A549 (cell line): ENCODE data around the gene HSD17B2. TPM values are rescaled to one million over a fixed set of nuclear protein-coding genes. Genes with fewer than 3 reads are reported as not detected.

ENCODE experiments used
- ATAC-seq, 2 experiments: fragments of 200-7000 bp in 1 of 2; fragments of >200 bp in 1 of 2; cut with Nextera tagmentation in 1 of 2; cut with Tn5 transposase in 1 of 2; 3 replicates each; pipeline versions ENCODE4 v1.8.0 to v1.9.1; 2018 to 2020; ENCODE audit warnings: mild to moderate bottlenecking in 1 of 2, moderate library complexity in 1 of 2
- CTCF ChIA-PET: fragments of 300-600 bp; sonication (Branson Sonifier 250); formaldehyde crosslinking; extraction: SDS; loops from one replicate; lab custom pipeline; 2021; ENCODE audit warnings: antibody characterized with exemption, inconsistent platforms; lab: Yijun Ruan, JAX
- POLR2A ChIA-PET: fragments of 350-600 bp; formaldehyde crosslinking; extraction: SDS; loops from one replicate; lab custom pipeline; 2021; ENCODE audit warnings: antibody characterized with exemption, inconsistent platforms; lab: Yijun Ruan, JAX
- DNase-seq, 2 experiments: peaks; one replicate each; pipeline versions ENCODE4 v3.0.0 to v3.0.0-alpha.2; 2011 to 2016; ENCODE audit warnings: low read depth in 1 of 2, low spot score in 1 of 2
- FAIRE-seq: peaks from 2 replicates; lab custom pipeline; 2011; peaks lifted over from hg19 to GRCh38; lab: Jason Lieb, UNC
- H3K27ac ChIP-seq, 2 experiments: fragments of >200 bp; sonication (Bioruptor Twin); formaldehyde crosslinking; 3 replicates each; pipeline ENCODE4 v1.5.1; 2016 to 2017
- H3K4me1 ChIP-seq: fragments of >200 bp; sonication (Bioruptor Twin); formaldehyde crosslinking; 3 replicates; pipeline ENCODE4 v1.6.1; 2016
- H3K4me2 ChIP-seq: fragments of >200 bp; sonication (Bioruptor Twin); formaldehyde crosslinking; 3 replicates; pipeline ENCODE4 v1.6.1; 2016
- H3K4me3 ChIP-seq: fragments of >200 bp; sonication (Bioruptor Twin); formaldehyde crosslinking; 3 replicates; pipeline ENCODE4 v1.5.1; 2016
- H3K9me3 ChIP-seq: fragments of >200 bp; sonication (Bioruptor Twin); formaldehyde crosslinking; 3 replicates; pipeline ENCODE4 v1.6.1; 2016
- BCL3 ChIP-seq: fragments of >200 bp; sonication (Bioruptor Twin); formaldehyde crosslinking; IDR thresholded peaks from 3 replicates; pipeline ENCODE4 v1.6.1; 2016
- BHLHE40 ChIP-seq: IDR thresholded peaks from 2 replicates; pipeline ENCODE4 v1.6.1; 2012; ENCODE audit warnings: low read depth, low read length, inconsistent platforms
- CBX8 ChIP-seq: fragments of 200-600 bp; sonication (generic); IDR thresholded peaks from 2 replicates; pipeline ENCODE4 v1.6.1; 2016
- E2F6 ChIP-seq: IDR thresholded peaks from 2 replicates; pipeline ENCODE4 v1.6.1; 2012; ENCODE audit warnings: low read depth, borderline replicate concordance
- EHMT2 ChIP-seq: fragments of 200-600 bp; sonication (generic); IDR thresholded peaks from 2 replicates; pipeline ENCODE4 v1.6.1; 2016; ENCODE audit warnings: antibody characterized with exemption, low read depth, mild to moderate bottlenecking, moderate library complexity
- FOSB ChIP-seq: fragments of 250-450 bp; sonication (Bioruptor Pico); IDR thresholded peaks from 2 replicates; pipeline ENCODE4 v1.5.0; 2020; ENCODE audit warnings: mild to moderate bottlenecking, moderate library complexity
- HEYL ChIP-seq: fragments of 250-450 bp; sonication (Bioruptor Pico); IDR thresholded peaks from 2 replicates; pipeline ENCODE4 v1.8.0; 2021; ENCODE audit warnings: mild to moderate bottlenecking, moderate library complexity
- HOXA7 ChIP-seq: fragments of 250-450 bp; sonication (Bioruptor Pico); IDR thresholded peaks from 2 replicates; pipeline ENCODE4 v1.5.0; 2020; ENCODE audit warnings: mild to moderate bottlenecking, moderate library complexity
- HOXB13 ChIP-seq: fragments of 250-450 bp; sonication (Bioruptor Pico); IDR thresholded peaks from 2 replicates; pipeline ENCODE4 v1.5.0; 2020; ENCODE audit warnings: low read depth, mild to moderate bottlenecking, moderate library complexity
- JUNB ChIP-seq: fragments of >200 bp; sonication (Bioruptor Twin); formaldehyde crosslinking; IDR thresholded peaks from 2 replicates; pipeline ENCODE4 v1.6.1; 2016
- KDM1A ChIP-seq: fragments of 200-600 bp; sonication (generic); IDR thresholded peaks from 2 replicates; pipeline ENCODE4 v1.6.1; 2016; ENCODE audit warnings: low read depth, mild to moderate bottlenecking
- MAFK ChIP-seq: fragments of 450-650 bp; IDR thresholded peaks from 2 replicates; pipeline ENCODE4 v1.6.1; 2014; ENCODE audit not compliant: partially characterized antibody
- MYC ChIP-seq: IDR thresholded peaks from 2 replicates; pipeline ENCODE4 v1.6.1; 2012; ENCODE audit warnings: mild to moderate bottlenecking, inconsistent platforms, low read length, improper control_type of control experiment, borderline replicate concordance
- NFE2L2 ChIP-seq: fragments of 150-350 bp; conservative IDR thresholded peaks from 2 replicates; pipeline ENCODE4 v1.6.1; 2014; ENCODE audit warnings: low read length
- NPAS2 ChIP-seq: fragments of 250-450 bp; sonication (Bioruptor Pico); IDR thresholded peaks from 2 replicates; pipeline ENCODE4 v1.8.0; 2022; ENCODE audit warnings: mild to moderate bottlenecking, moderate library complexity, borderline replicate concordance
- POLR2A ChIP-seq: IDR thresholded peaks from 2 replicates; pipeline ENCODE4 v1.6.1; 2012; ENCODE audit warnings: mild to moderate bottlenecking, low read length
- RAD21 ChIP-seq, 2 experiments: fragments of >200 bp in 1 of 2; sonication (Bioruptor Twin) in 1 of 2; formaldehyde crosslinking in 1 of 2; IDR thresholded peaks in 1 of 2; conservative IDR thresholded peaks in 1 of 2; 2 replicates in 1 of 2; 3 replicates in 1 of 2; pipeline ENCODE4 v1.6.1; 2012 to 2018; ENCODE audit warnings: inconsistent platforms in 1 of 2
- RARB ChIP-seq: fragments of 250-450 bp; sonication (Bioruptor Pico); IDR thresholded peaks from 2 replicates; pipeline ENCODE4 v1.8.0; 2021; ENCODE audit warnings: mild to moderate bottlenecking, moderate library complexity
- RCOR1 ChIP-seq: fragments of 150-350 bp; IDR thresholded peaks from 2 replicates; pipeline ENCODE4 v1.6.1; 2014; ENCODE audit warnings: antibody characterized with exemption, low read length, low read depth
- TFCP2L1 ChIP-seq: fragments of 250-450 bp; sonication (Bioruptor Pico); IDR thresholded peaks from 2 replicates; pipeline ENCODE4 v1.5.0; 2021; ENCODE audit warnings: mild to moderate bottlenecking
- USF2 ChIP-seq: fragments of 450-650 bp; IDR thresholded peaks from 2 replicates; pipeline ENCODE4 v1.6.1; 2014; ENCODE audit warnings: antibody characterized with exemption
- ZC3H11A ChIP-seq: fragments of 450-650 bp; IDR thresholded peaks from 2 replicates; pipeline ENCODE4 v1.6.1; 2014; ENCODE audit warnings: antibody characterized with exemption, mild to moderate bottlenecking
- ZFP36 ChIP-seq: fragments of 450-650 bp; IDR thresholded peaks from 2 replicates; pipeline ENCODE4 v1.6.1; 2014; ENCODE audit warnings: borderline replicate concordance; ENCODE audit not compliant: partially characterized antibody
- ZSCAN20 ChIP-seq: fragments of 250-450 bp; sonication (Bioruptor Pico); IDR thresholded peaks from 2 replicates; pipeline ENCODE4 v1.8.0; 2022; ENCODE audit warnings: mild to moderate bottlenecking, moderate library complexity
- WGBS: methylation state at CpG from one replicate; pipeline ENCODE4 v1.1.6; 2017; ENCODE audit errors: missing lambda C conversion rate; 5-methylcytosine and 5-hydroxymethylcytosine counted together
- polyA plus RNA-seq, 4 experiments: library from polyadenylated mRNA; depleted of rRNA in 3 of 4; stranded (reverse); fragments of >200 nt; fragmentation: RNase III in 1 of 4; extraction: RNeasy Plus Mini Kit Qiagen cat#74134 plus additional on column Dnase treatment in 1 of 4; gene quantifications; 2 replicates in 3 of 4; 3 replicates in 1 of 4; pipeline ENCODE4 v1.2.3, GENCODE V29; 2011 to 2017

HSD17B2 gene
- polyA plus RNA-seq, 2 of the 4 experiments (the other 2 are of a cell fraction): 0.03 TPM; not detected in 1

GRCh38 chr16:82023206-82023605 lies 11.8 kb upstream of the HSD17B2 start:
- ChIA-PET CTCF (no interaction called here), POLR2A (no interaction called here)
- no peak overlapping the region for H3K27ac ChIP-seq
- ATAC-seq (no peak), FAIRE-seq (no peak), DNase-seq (no peak)
- H3K4me2 ChIP-seq: no peak overlapping the region
- H3K4me3 ChIP-seq: no peak overlapping the region
- no peaks in the 10 kb centered on the region for H3K4me1 ChIP-seq
- WGBS: 46% methylated on average over 7 of the region's 7 CpGs
- no peaks in the 10 kb centered on the region for H3K9me3 ChIP-seq
- TF ChIP-seq BCL3 (no peak), HEYL (no peak), FOSB (no peak), BHLHE40 (no peak), TFCP2L1 (CRISPR knock-in tag) (no peak), CBX8 (no peak), E2F6 (no peak), KDM1A (no peak)
- TF ChIP-seq, all 56 proteins: peak for 0

- 100% methylated on average over 1 of the region's 1 CpG for WGBS
- ChIA-PET CTCF (no interaction called here), POLR2A (no interaction called here)
- Histone ChIP-seq H3K4me3 (no peak overlapping the region), H3K27ac (no peak overlapping the region), H3K9me3 (no peaks in the 10 kb centered on the region), H3K4me1 (no peaks in the 10 kb centered on the region), H3K4me2 (no peak overlapping the region)
- ATAC-seq: no peak
- TF ChIP-seq MYC (no peak), ZSCAN20 (CRISPR knock-in tag) (no peak), ZFP36 (no peak), NFE2L2 (no peak), EHMT2 (no peak), HOXB13 (CRISPR knock-in tag) (no peak), NPAS2 (no peak), JUNB (no peak), POLR2A (no peak), RCOR1 (no peak), HOXA7 (CRISPR knock-in tag) (no peak), ZC3H11A (no peak)
- FAIRE-seq: no peak
- no peak for DNase-seq
Observed at GRCh38 chr16:82024316-82024715, 10.7 kb upstream of the HSD17B2 start.

GRCh38 chr16:82024883-82025282 lies 10.2 kb upstream of the HSD17B2 start:
- ChIA-PET POLR2A (no interaction called here), CTCF (interaction anchor here (0.9 kb wide), 1 partner anchor 19 kb away, joined by 3 read pairs; no protein-coding TSS in a partner anchor)
- ATAC-seq (no peak), DNase-seq (no peak), FAIRE-seq (no peak)
- no peak overlapping the region for H3K4me3 ChIP-seq
- WGBS: 21% methylated on average over 4 of the region's 4 CpGs
- H3K4me1 ChIP-seq: no peaks in the 10 kb centered on the region
- no peak overlapping the region for H3K27ac ChIP-seq
- no peaks in the 10 kb centered on the region for H3K9me3 ChIP-seq
- no peak overlapping the region for H3K4me2 ChIP-seq
- TF ChIP-seq BCL3 (no peak), RAD21 (conservative IDR thresholded peaks at IDR 0.05 in 1 of 2, IDR thresholded peaks at IDR 0.05 in 1 of 2) (no peak), MAFK (no peak), USF2 (no peak), ZC3H11A (no peak), RARB (CRISPR knock-in tag) (no peak)
